Measurements from ENCODE around the gene SLC43A2. TPM values are rescaled to one million over a fixed set of nuclear protein-coding genes. Genes with fewer than 3 reads are reported as not detected.
A peak's percentile ranks its signal among the peaks of the same experiment; 100 is the strongest.

The SLC43A2 gene
- total and polyA plus RNA-seq, 2 of the 13 experiments (the other 11 are each of a cell fraction or from before 2014, with no cell fraction given), result 7.3 to 20.0 TPM

- TF ChIP-seq THAP9 (CRISPR knock-in tag; IDR thresholded peaks at IDR 0.05; ENCODE audit: borderline replicate concordance) (no peak), ZBTB14 (CRISPR knock-in tag; IDR thresholded peaks at IDR 0.05) (no peak), ZBTB46 (CRISPR knock-in tag; IDR thresholded peaks at IDR 0.05; ENCODE audit: borderline replicate concordance) (no peak), SOX6 (IDR thresholded peaks at IDR 0.05) (no peak), SOX6 (CRISPR knock-in tag; IDR thresholded peaks at IDR 0.05) (peak; percentile 14; the same call in 1 of the 2 replicates), ETS1 (CRISPR knock-in tag; IDR thresholded peaks at IDR 0.05) (no peak), ZNF597 (CRISPR knock-in tag; IDR thresholded peaks at IDR 0.05) (no peak), ZNF362 (CRISPR knock-in tag; IDR thresholded peaks at IDR 0.05; ENCODE audit: borderline replicate concordance) (no peak), NR0B2 (CRISPR knock-in tag; IDR thresholded peaks at IDR 0.05) (no peak), BORCS8-MEF2B (CRISPR knock-in tag; IDR thresholded peaks at IDR 0.05) (no peak; the same call in 1 of the 2 replicates), NFATC3 (CRISPR knock-in tag; IDR thresholded peaks at IDR 0.05) (no peak), CREM (IDR thresholded peaks at IDR 0.05) (no peak), CREM (CRISPR knock-in tag; IDR thresholded peaks at IDR 0.05) (no peak), CERS6 (CRISPR knock-in tag; IDR thresholded peaks at IDR 0.05) (no peak), CAMTA2 (CRISPR knock-in tag; IDR thresholded peaks at IDR 0.05; ENCODE audit: borderline replicate concordance) (no peak), PLSCR1 (CRISPR knock-in tag; IDR thresholded peaks at IDR 0.05; ENCODE audit: borderline replicate concordance) (no peak)
Observed at GRCh38 chr17:1648173-1648962, 19.7 kb upstream of the SLC43A2 start (continued).

Measured in HepG2 (cell line).